HG03469 (cell line): ENCODE data around the gene EIF2B2.
"Not testable (repeated sequence)": the region's sequence is repeated elsewhere in the genome, so short reads cannot be mapped to it uniquely, and the experiment has no call there.

Experiments used
- ATAC-seq: cut with Tn5 transposase; IDR thresholded peaks from one replicate; pipeline ENCODE4 v1.9.1; 2021; ENCODE audit warnings: mild to moderate bottlenecking, moderate library complexity, moderate number of reproducible peaks; ENCODE audit not compliant: unreplicated experiment

The EIF2B2 gene

DNA sequence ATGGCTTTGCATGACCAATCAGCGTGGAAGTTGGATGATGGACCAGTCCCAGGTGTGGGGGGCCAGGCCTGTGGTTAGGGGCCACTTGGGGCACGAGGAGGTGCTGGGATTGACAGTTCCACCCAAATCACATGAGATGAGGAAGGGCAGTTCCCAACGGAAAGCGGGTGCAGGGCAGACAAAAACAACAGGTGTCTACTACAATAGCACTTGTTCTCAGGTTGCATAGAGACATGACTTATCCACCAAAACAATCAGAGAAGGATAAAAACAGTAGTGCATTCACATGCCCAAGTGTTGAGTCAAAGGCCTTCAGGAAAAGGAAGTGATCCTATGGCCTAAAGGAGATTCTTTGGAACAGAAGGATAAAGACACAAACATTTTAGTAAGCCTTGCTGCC lies 14.6 kb upstream of the EIF2B2 start:
- ATAC-seq, result no peak

DNA sequence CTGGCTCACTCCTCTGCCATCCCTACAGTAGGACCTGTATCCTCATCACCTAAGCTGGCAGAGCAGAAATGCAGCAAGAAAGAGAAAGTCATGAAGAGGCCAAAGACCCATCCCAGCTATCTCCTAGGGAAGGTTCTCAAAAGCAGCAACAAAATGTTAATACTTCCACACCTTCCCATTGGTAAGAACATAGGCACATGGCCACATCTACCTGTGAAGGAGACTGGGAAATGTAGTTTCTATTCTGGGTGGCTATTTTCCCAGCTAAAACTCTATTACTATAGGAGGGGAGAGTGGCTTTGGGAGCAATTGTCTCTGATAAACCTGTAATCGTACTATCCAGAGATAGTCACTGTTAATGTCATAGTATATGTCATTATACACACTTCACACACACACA lies 13.7 kb upstream of the EIF2B2 start:
- ATAC-seq, result no peak

DNA sequence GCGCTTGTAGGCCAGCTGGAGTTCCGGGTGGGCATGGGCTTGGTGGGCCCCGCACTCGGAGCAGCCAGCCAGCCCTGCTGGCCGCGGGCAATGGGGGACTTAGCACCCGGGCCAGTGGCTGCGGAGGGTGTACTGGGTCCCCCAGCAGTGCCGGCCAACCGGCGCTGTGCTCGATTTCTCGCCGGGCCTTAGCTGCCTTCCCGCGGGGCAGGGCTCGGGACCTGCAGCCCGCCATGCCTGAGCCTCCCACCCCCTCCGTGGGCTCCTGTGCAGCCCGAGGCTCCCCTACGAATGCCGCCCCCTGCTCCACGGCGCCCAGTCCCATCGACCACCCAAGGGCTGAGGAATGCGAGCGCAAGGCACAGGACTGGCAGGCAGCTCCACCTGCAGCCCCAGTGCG lies 8.5 kb upstream of the EIF2B2 start:
- ATAC-seq, result not testable (repeated sequence)

DNA sequence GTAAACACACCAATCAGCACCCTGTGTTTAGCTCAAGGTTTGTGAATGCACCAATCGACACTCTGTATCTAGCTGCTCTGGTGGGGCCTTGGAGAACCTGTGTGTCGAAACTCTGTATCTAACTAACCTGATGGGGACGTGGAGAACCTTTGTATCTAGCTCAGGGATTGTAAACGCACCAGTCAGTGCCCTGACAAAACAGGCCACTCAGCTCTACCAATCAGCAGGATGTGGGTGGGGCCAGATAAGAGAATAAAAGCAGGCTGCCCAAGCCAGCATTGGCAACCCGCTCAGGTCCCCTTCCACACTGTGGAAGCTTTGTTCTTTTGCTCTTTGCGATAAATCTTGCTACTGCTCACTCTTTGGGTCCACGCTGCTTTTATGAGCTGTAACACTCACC lies 6.9 kb upstream of the EIF2B2 start:
- ATAC-seq, result not testable (repeated sequence)

GRCh38 chr14:75001261-75001660 lies 1.5 kb upstream of the EIF2B2 start:
- ATAC-seq, result no peak

- ATAC-seq, result no peak
Observed at GRCh38 chr14:75001899-75002298, 822 bp upstream of the EIF2B2 start.

GRCh38 chr14:75003250-75004027 lies 718 bp downstream of the EIF2B2 start:
- ATAC-seq, result no peak

DNA sequence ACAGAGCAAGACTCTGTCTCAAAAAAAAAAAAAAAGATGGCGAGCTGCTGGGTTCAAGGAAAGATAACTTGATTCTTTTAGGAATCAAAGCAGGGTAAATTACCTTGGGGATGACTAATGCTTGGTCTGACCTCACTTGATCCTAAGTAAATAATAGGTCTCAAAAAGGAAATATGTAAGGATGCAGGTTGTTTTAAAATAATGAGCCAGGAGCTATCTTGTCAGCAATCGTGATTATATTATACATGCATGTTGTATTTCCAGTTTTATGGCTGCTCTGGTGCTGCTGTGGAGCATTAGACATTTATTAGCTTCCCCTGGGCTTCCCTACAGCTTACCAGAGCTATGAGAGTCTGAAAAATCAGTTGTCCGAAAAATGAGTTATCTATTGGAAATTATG lies 2.6 kb downstream of the EIF2B2 start:
- no peak for ATAC-seq

GRCh38 chr14:75009176-75009575 lies 6.5 kb downstream of the EIF2B2 start:
- no peak for ATAC-seq

- no peak for ATAC-seq
Observed at GRCh38 chr14:75010472-75011093, 7.9 kb downstream of the EIF2B2 start.

- no peak for ATAC-seq
Observed at GRCh38 chr14:75011356-75011994, 8.8 kb downstream of the EIF2B2 start.

- no peak for ATAC-seq
Observed at GRCh38 chr14:75013290-75013689, 10.6 kb downstream of the EIF2B2 start.

DNA sequence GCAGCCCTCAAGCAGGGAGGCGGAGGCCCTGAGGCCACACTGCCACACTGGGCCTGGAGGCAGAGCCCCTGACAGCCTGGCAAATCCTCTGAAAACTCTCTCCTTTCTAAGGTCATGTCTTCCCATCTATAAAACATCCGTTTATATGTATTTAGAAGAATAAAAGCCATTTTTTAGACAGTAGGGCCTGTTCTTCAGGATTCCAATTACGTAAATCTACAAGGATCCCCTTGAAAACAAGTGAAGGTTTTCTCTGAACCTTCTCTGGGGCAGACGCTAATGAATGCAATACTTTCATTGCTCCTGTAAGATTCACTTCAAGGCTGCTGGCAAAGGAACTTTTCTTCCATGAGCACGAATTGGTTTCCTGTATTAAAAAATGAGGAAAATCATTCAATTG lies 12.8 kb downstream of the EIF2B2 start:
- no peak for ATAC-seq

GRCh38 chr14:75016815-75017214 lies 14.1 kb downstream of the EIF2B2 start:
- ATAC-seq, result no peak

DNA sequence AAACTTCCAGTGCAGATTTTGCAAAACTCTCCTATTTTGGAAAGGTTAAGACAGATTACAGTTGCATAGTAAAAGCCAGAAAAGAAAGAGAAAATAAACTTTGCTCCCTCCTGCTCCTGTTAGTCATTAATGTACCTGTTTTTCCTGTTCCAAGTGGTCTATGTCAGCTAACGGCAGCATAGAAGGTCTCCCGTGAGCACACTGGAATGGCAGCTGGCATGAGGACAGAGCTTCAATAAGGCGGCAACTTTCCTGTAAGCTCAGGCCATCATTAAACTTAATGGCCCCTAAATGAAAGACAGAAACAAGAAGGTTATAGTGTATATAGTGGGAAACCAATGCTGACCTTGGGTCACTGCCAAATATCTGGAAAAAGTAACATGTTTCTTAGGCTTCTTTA lies 16.0 kb downstream of the EIF2B2 start:
- ATAC-seq, result no peak

GRCh38 chr14:75022655-75023054 lies 19.9 kb downstream of the EIF2B2 start:
- no peak for ATAC-seq

DNA sequence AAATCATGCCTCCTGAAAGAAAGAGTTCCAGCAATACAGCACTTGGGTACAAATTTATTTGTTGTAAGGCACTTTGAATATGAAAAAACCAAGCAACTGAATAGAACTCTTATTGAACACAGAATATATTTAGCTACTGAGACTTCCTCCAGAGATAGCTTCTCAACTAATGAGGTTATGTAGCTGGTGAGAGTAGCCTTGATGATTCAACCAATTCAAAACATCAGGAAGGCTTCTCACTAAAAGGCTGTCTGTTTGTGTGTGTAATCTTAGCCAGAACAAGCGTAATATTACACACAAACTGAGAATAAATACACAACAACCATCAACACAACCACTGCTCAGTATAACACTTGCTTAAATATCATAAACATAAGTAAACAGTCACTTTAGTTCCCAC lies 20.4 kb downstream of the EIF2B2 start:
- no peak for ATAC-seq

- ATAC-seq, result no peak
Observed at GRCh38 chr14:75025082-75025481, 22.4 kb downstream of the EIF2B2 start.

GRCh38 chr14:75025876-75026275 lies 23.2 kb downstream of the EIF2B2 start:
- no peak for ATAC-seq

DNA sequence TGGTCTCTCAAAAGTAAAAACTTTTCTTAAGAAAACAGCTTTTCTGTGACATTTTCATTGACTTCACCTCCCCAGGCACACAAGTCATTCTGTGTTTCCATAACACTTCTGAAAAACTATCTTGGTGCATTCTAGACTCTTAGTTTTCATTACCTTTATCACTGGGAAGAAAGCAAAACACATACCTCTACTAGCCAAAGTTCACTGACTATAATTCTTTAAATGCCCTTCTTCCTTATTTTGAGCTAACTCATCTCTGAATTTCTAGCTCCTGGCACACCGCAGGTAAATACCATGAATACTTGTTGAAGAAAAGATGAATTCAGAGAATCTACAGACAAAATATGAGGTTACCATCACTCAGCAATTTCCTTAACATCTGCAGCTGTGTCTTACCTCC lies 27.4 kb downstream of the EIF2B2 start:
- no peak for ATAC-seq

- ATAC-seq, result no peak
Observed at GRCh38 chr14:75032939-75033338, 30.2 kb downstream of the EIF2B2 start.

- no peak for ATAC-seq
Observed at GRCh38 chr14:75040507-75040906, 37.8 kb downstream of the EIF2B2 start.
